SK-N-MC (cell line): ENCODE measurements around the gene SATB2.

Experiments used
- EZH2 ChIP-seq: fragments of 200-600 bp; sonication (generic); IDR thresholded peaks from one replicate; pipeline ENCODE4 v1.6.1; 2017; ENCODE audit warnings: antibody characterized with exemption
- POLR2AphosphoS5 ChIP-seq: IDR thresholded peaks from 2 replicates; pipeline ENCODE4 v1.6.1; 2012; ENCODE audit warnings: mild to moderate bottlenecking, low read depth, low read length, borderline replicate concordance

DNA sequence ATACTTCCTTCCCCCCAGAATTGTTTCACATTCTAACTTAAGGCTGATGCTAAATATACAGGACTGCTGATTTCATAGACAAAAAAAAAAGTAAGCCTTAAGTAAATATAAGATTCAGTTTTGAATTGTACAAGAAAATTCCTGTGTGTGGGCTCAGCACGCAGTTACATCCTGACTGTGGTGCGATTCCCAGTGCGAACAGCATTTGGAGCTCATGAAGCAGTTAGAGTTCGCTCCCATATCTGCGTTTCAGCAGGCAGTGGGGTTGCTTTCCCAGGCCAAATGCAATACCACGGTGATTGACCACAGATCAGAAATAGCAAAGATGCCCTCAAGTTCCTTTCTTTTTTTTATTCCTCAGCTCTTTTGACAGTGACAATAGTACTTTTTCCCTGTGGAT, 75.6 kb downstream of the SATB2 start:
- TF ChIP-seq EZH2 (no peak), POLR2AphosphoS5 (no peak)
